ENCODE data around the gene TEP1.

DNA sequence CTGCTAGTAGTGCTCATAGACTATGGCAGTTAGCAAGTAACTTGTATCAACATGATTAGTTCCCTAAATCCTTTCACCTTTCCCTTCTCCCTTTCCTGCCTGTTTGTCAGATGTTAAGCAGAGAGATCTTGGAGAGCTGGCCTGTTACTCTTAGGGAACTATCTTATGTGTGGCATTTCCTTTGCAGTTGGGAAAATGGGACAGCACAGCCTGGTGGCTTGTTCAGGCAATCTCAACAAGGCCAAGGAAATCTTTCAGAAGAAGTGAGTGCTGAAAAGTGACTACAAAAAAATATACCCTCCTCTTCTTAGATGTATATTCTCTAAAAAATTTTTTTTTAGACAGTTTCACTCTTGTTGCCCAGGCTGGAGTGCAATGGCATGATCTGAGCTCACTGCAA is 62.4 kb downstream of the TEP1 start:
- TF ChIP-seq SUZ12 (IDR thresholded peaks at IDR 0.05; ENCODE audit: low read length) = no peak
- no peak for TF ChIP-seq RNF2 (IDR thresholded peaks at IDR 0.05; ENCODE audit: borderline replicate concordance, low read depth, low read length, missing control alignments, poor library complexity, severe bottlenecking)
- TF ChIP-seq, protein P1, sequence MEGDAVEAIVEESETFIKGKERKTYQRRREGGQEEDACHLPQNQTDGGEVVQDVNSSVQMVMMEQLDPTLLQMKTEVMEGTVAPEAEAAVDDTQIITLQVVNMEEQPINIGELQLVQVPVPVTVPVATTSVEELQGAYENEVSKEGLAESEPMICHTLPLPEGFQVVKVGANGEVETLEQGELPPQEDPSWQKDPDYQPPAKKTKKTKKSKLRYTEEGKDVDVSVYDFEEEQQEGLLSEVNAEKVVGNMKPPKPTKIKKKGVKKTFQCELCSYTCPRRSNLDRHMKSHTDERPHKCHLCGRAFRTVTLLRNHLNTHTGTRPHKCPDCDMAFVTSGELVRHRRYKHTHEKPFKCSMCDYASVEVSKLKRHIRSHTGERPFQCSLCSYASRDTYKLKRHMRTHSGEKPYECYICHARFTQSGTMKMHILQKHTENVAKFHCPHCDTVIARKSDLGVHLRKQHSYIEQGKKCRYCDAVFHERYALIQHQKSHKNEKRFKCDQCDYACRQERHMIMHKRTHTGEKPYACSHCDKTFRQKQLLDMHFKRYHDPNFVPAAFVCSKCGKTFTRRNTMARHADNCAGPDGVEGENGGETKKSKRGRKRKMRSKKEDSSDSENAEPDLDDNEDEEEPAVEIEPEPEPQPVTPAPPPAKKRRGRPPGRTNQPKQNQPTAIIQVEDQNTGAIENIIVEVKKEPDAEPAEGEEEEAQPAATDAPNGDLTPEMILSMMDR (IDR thresholded peaks at IDR 0.05; ENCODE audit: control extremely low read depth in 1 of 3, insufficient read depth in 1 of 3, low read depth in 1 of 3, low read length in 3 of 3) = no peak
- TF ChIP-seq BRCA1 (IDR thresholded peaks at IDR 0.05; ENCODE audit: low read depth, low read length) = no peak
- no peak for TF ChIP-seq JUN (IDR thresholded peaks at IDR 0.05; ENCODE audit: low read depth, low read length)
- TF ChIP-seq JUND (IDR thresholded peaks at IDR 0.05; ENCODE audit: low read length) = no peak
